Ovary (tissue), 3 donors: ENCODE data around the gene ACTRT3.

ENCODE experiments used
- EP300 ChIP-seq: sonication (generic); formaldehyde crosslinking; IDR thresholded peaks from one replicate; pipeline ENCODE4 v1.6.1; 2017; ENCODE audit warnings: antibody characterized with exemption
- POLR2A ChIP-seq: fragments of 450-650 bp; IDR thresholded peaks from one replicate; pipeline ENCODE4 v1.6.1; 2017; ENCODE audit warnings: antibody characterized with exemption, mild to moderate bottlenecking, moderate library complexity
- TF ChIP-seq, protein P1 (sequence below), 3 donors: fragments of 450-650 bp in 2 of 3; fragments of 200-600 bp in 1 of 3; IDR thresholded peaks; one replicate each; pipeline versions ENCODE4 v1.5.1 to v1.8.0; 2016 to 2022; ENCODE audit warnings: antibody characterized with exemption in 3 of 3, mild to moderate bottlenecking in 1 of 3
- donor health status: DM: no; HTN: no; CAD: no.

GRCh38 chr3:169722724-169723123 is 46.6 kb downstream of the ACTRT3 start:
- TF ChIP-seq, protein P1, sequence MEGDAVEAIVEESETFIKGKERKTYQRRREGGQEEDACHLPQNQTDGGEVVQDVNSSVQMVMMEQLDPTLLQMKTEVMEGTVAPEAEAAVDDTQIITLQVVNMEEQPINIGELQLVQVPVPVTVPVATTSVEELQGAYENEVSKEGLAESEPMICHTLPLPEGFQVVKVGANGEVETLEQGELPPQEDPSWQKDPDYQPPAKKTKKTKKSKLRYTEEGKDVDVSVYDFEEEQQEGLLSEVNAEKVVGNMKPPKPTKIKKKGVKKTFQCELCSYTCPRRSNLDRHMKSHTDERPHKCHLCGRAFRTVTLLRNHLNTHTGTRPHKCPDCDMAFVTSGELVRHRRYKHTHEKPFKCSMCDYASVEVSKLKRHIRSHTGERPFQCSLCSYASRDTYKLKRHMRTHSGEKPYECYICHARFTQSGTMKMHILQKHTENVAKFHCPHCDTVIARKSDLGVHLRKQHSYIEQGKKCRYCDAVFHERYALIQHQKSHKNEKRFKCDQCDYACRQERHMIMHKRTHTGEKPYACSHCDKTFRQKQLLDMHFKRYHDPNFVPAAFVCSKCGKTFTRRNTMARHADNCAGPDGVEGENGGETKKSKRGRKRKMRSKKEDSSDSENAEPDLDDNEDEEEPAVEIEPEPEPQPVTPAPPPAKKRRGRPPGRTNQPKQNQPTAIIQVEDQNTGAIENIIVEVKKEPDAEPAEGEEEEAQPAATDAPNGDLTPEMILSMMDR (IDR thresholded peaks at IDR 0.05): no peak
- TF ChIP-seq POLR2A (no peak), EP300 (no peak)
